CD4-positive, alpha-beta memory T cell (primary cell): ENCODE data around the gene UBE3C. TPM values are rescaled to one million over a fixed set of nuclear protein-coding genes. Genes with fewer than 3 reads are reported as not detected.
A peak's percentile ranks its signal among the peaks of the same experiment; 100 is the strongest.

ENCODE experiments used
- CTCF ChIA-PET: fragments of 350-600 bp; sonication (Branson Sonifier 250); formaldehyde crosslinking; loops from one replicate; lab custom pipeline; 2021; ENCODE audit warnings: inconsistent platforms; ENCODE audit not compliant: partially characterized antibody; lab: Charles Lee
- POLR2A ChIA-PET: fragments of 350-600 bp; sonication (Branson Sonifier 250); formaldehyde crosslinking; loops from one replicate; lab custom pipeline; 2021; ENCODE audit not compliant: partially characterized antibody; lab: Charles Lee
- DNase-seq, 5 donors: peaks; one replicate each; pipeline versions ENCODE4 v3.0.0 to v3.0.0-alpha.2; 2020 to 2022; ENCODE audit warnings: mixed read lengths in 1 of 5
- H3K27ac ChIP-seq: one replicate; pipeline ENCODE4 v1.7.0; 2013; ENCODE audit warnings: low read depth, low read length
- H3K27me3 ChIP-seq: 2 replicates; pipeline ENCODE4 v1.7.0; 2013; ENCODE audit warnings: mild to moderate bottlenecking, low read length, moderate library complexity; ENCODE audit not compliant: insufficient read depth
- H3K36me3 ChIP-seq: 2 replicates; pipeline ENCODE4 v1.7.0; 2013; ENCODE audit warnings: mild to moderate bottlenecking, low read length, moderate library complexity; ENCODE audit not compliant: insufficient read depth
- H3K4me1 ChIP-seq: 2 replicates; pipeline ENCODE4 v1.7.0; 2013; ENCODE audit warnings: mild to moderate bottlenecking, low read length, moderate library complexity; ENCODE audit not compliant: insufficient read depth
- H3K4me3 ChIP-seq, 2 donors: one replicate each; pipeline ENCODE4 v1.7.0; 2013; ENCODE audit warnings: low read length in 2 of 2, mild to moderate bottlenecking in 1 of 2
- H3K9me3 ChIP-seq, 2 donors: one replicate each; pipeline ENCODE4 v1.7.0; 2013; ENCODE audit warnings: low read length in 2 of 2, control low read depth in 1 of 2; ENCODE audit not compliant: control insufficient read depth in 1 of 2
- H3K27ac Mint-ChIP-seq, 7 donors: one replicate each; pipeline ENCODE4 v1.8.0; 2020 to 2021; ENCODE audit warnings: mixed read lengths in 7 of 7, mild to moderate bottlenecking in 6 of 7, inconsistent platforms in 3 of 7, moderate library complexity in 3 of 7
- H3K27me3 Mint-ChIP-seq, 2 donors: one replicate each; pipeline ENCODE4 v1.8.0; 2020 to 2021; ENCODE audit warnings: mixed read lengths in 2 of 2
- H3K36me3 Mint-ChIP-seq, 2 donors: one replicate each; pipeline ENCODE4 v1.8.0; 2020 to 2021; ENCODE audit warnings: mixed read lengths in 2 of 2, inconsistent platforms in 1 of 2, mild to moderate bottlenecking in 1 of 2
- H3K4me1 Mint-ChIP-seq, 4 donors: one replicate each; pipeline ENCODE4 v1.8.0; 2020 to 2021; ENCODE audit warnings: mixed read lengths in 4 of 4, mild to moderate bottlenecking in 1 of 4
- H3K4me3 Mint-ChIP-seq, 8 donors: one replicate each; pipeline ENCODE4 v1.8.0; 2020 to 2021; ENCODE audit warnings: mixed read lengths in 8 of 8, mild to moderate bottlenecking in 7 of 8, moderate library complexity in 6 of 8, inconsistent platforms in 3 of 8
- H3K9me3 Mint-ChIP-seq, 8 donors: one replicate each; pipeline ENCODE4 v1.8.0; 2020 to 2021; ENCODE audit warnings: mixed read lengths in 8 of 8, mild to moderate bottlenecking in 5 of 8, inconsistent platforms in 3 of 8, moderate library complexity in 1 of 8
- intact Hi-C: fragments of 100-400 bp; cut with micrococcal nuclease; formaldehyde crosslinking; loops from one replicate; pipeline ENCODE4 v1.15.1; 2023
- polyA plus RNA-seq, 2 donors: library from polyadenylated mRNA; unstranded; fragments of 300-500 nt; fragmentation: Illumina TruSeq; gene quantifications; one replicate each; pipeline ENCODE4 v1.2.3, GENCODE V29; 2021
- total RNA-seq, 2 experiments: library from RNA; stranded (reverse); gene quantifications; one replicate each; pipeline ENCODE4 v1.2.3, GENCODE V29; 2021

UBE3C gene
- total and polyA plus RNA-seq, 4 experiments from 2014 or later = 32.6 to 59.7 (median 46.8) TPM

GRCh38 chr7:157278791-157279724 lies 140.3 kb downstream of the UBE3C start:
- H3K27ac Mint-ChIP-seq = no peak overlapping the region
- H3K27ac ChIP-seq = no peak overlapping the region
- CTCF ChIA-PET = no interaction called here

GRCh38 chr7:157279741-157280215 lies 141.1 kb downstream of the UBE3C start:
- no peaks in the 10 kb centered on the region for H3K36me3 Mint-ChIP-seq
- Histone ChIP-seq H3K9me3 (no peaks in the 10 kb centered on the region), H3K4me1 (peaks cover 21% of the 10 kb centered on the region), H3K36me3 (no peaks in the 10 kb centered on the region), H3K27me3 (peaks cover 9% of the 10 kb centered on the region), H3K27ac (no peak overlapping the region), H3K4me3 (no peak overlapping the region)
- DNase-seq = no peak
- H3K9me3 Mint-ChIP-seq = peaks cover 0 to 6% (median 0%) of the 10 kb centered on the region in 8 donors
- CTCF ChIA-PET = interaction anchor here (1.0 kb wide), 1 partner anchor 30 kb away, joined by 3 read pairs; no protein-coding TSS in a partner anchor
- peaks cover 9 to 18% (median 14%) of the 10 kb centered on the region in 4 donors for H3K4me1 Mint-ChIP-seq
- intact Hi-C loops = no loop called here
- no peak overlapping the region for H3K27ac Mint-ChIP-seq
- H3K27me3 Mint-ChIP-seq = peaks cover 7 to 12% of the 10 kb centered on the region in 2 donors
- POLR2A ChIA-PET = no interaction called here
- peak overlapping the region in 1 of 8 donors; percentile 31 for H3K4me3 Mint-ChIP-seq

More at GRCh38 chr7:157278791-157279724, 140.3 kb downstream of the UBE3C start:
- intact Hi-C loops = no loop called here
- Histone ChIP-seq H3K9me3 (no peaks in the 10 kb centered on the region), H3K27me3 (peaks cover 9% of the 10 kb centered on the region), H3K36me3 (no peaks in the 10 kb centered on the region), H3K4me1 (peaks cover 22% of the 10 kb centered on the region), H3K4me3 (no peak overlapping the region)
- no peak for DNase-seq
- H3K27me3 Mint-ChIP-seq = peaks cover 7 to 12% of the 10 kb centered on the region in 2 donors
- POLR2A ChIA-PET = no interaction called here
- H3K9me3 Mint-ChIP-seq = peaks cover 0 to 6% (median 0%) of the 10 kb centered on the region in 8 donors
- no peaks in the 10 kb centered on the region for H3K36me3 Mint-ChIP-seq
- H3K4me1 Mint-ChIP-seq = peaks cover 9 to 18% (median 14%) of the 10 kb centered on the region in 4 donors
- H3K4me3 Mint-ChIP-seq = peak overlapping the region in 1 of 8 donors; percentile 45

- ChIA-PET POLR2A (no interaction called here), CTCF (interaction anchor here (1.0 kb wide), 1 partner anchor 30 kb away, joined by 3 read pairs; no protein-coding TSS in a partner anchor)
- Histone ChIP-seq H3K27me3 (peaks cover 9% of the 10 kb centered on the region), H3K4me1 (peaks cover 21% of the 10 kb centered on the region), H3K9me3 (no peaks in the 10 kb centered on the region), H3K4me3 (no peak overlapping the region), H3K36me3 (no peaks in the 10 kb centered on the region), H3K27ac (no peak overlapping the region)
- Mint-ChIP-seq H3K9me3 (peaks cover 0 to 5% (median 0%) of the 10 kb centered on the region in 8 donors), H3K4me3 (no peak overlapping the region), H3K27me3 (peaks cover 5 to 12% of the 10 kb centered on the region in 2 donors), H3K36me3 (no peaks in the 10 kb centered on the region), H3K4me1 (peaks cover 9 to 18% (median 14%) of the 10 kb centered on the region in 4 donors), H3K27ac (no peak overlapping the region)
- DNase-seq = no peak
- intact Hi-C loops = no loop called here
Measured at GRCh38 chr7:157280216-157280841, 141.6 kb downstream of the UBE3C start.

GRCh38 chr7:157281221-157281998 lies 142.7 kb downstream of the UBE3C start:
- H3K36me3 ChIP-seq = no peaks in the 10 kb centered on the region
- H3K4me1 ChIP-seq = peaks cover 20% of the 10 kb centered on the region
- intact Hi-C loops = no loop called here
- H3K27ac Mint-ChIP-seq = no peak overlapping the region
- H3K27me3 Mint-ChIP-seq = peaks cover 5 to 12% of the 10 kb centered on the region in 2 donors
- peaks cover 0 to 5% (median 0%) of the 10 kb centered on the region in 8 donors for H3K9me3 Mint-ChIP-seq
- no peak overlapping the region for H3K4me3 Mint-ChIP-seq
- no peaks in the 10 kb centered on the region for H3K36me3 Mint-ChIP-seq
- no peak overlapping the region for H3K27ac ChIP-seq
- H3K4me1 Mint-ChIP-seq = peaks cover 8 to 16% (median 12%) of the 10 kb centered on the region in 4 donors
- POLR2A ChIA-PET = no interaction called here
- H3K4me3 ChIP-seq = no peak overlapping the region
- peaks cover 9% of the 10 kb centered on the region for H3K27me3 ChIP-seq
- H3K9me3 ChIP-seq = no peaks in the 10 kb centered on the region
- CTCF ChIA-PET = interaction anchor here (0.7 kb wide), 1 partner anchor 8 kb away, joined by 3 read pairs; no protein-coding TSS in a partner anchor
- no peak for DNase-seq

GRCh38 chr7:157282141-157282801 lies 143.5 kb downstream of the UBE3C start:
- peaks cover 2 to 12% of the 10 kb centered on the region in 2 donors for H3K27me3 Mint-ChIP-seq
- ChIA-PET CTCF (no interaction called here), POLR2A (no interaction called here)
- no peak overlapping the region for H3K4me3 ChIP-seq
- H3K27me3 ChIP-seq = peaks cover 9% of the 10 kb centered on the region
- intact Hi-C loops = no loop called here
- H3K27ac ChIP-seq = no peak overlapping the region
- peaks cover 0 to 4% (median 0%) of the 10 kb centered on the region in 8 donors for H3K9me3 Mint-ChIP-seq
- H3K9me3 ChIP-seq = no peaks in the 10 kb centered on the region
- peaks cover 11% of the 10 kb centered on the region for H3K4me1 ChIP-seq
- DNase-seq = no peak
- H3K36me3 ChIP-seq = no peaks in the 10 kb centered on the region
- peaks cover 3 to 7% (median 5%) of the 10 kb centered on the region in 4 donors for H3K4me1 Mint-ChIP-seq
- H3K36me3 Mint-ChIP-seq = no peaks in the 10 kb centered on the region
- H3K4me3 Mint-ChIP-seq = no peak overlapping the region
- H3K27ac Mint-ChIP-seq = no peak overlapping the region

- Histone ChIP-seq H3K27me3 (peaks cover 9% of the 10 kb centered on the region), H3K4me1 (peaks cover 4% of the 10 kb centered on the region), H3K36me3 (no peaks in the 10 kb centered on the region), H3K4me3 (no peak overlapping the region), H3K27ac (no peak overlapping the region), H3K9me3 (no peaks in the 10 kb centered on the region)
- intact Hi-C loops = no loop called here
- no peaks in the 10 kb centered on the region for H3K36me3 Mint-ChIP-seq
- peak overlapping the region in 1 of 7 donors; percentile 36 for H3K27ac Mint-ChIP-seq
- ChIA-PET CTCF (interaction anchor here (1.6 kb wide), 1 partner anchor 11 kb away, joined by 7 read pairs; no protein-coding TSS in a partner anchor), POLR2A (no interaction called here)
- peak overlapping the region in 1 of 8 donors; percentile 18 for H3K4me3 Mint-ChIP-seq
- H3K9me3 Mint-ChIP-seq = peaks cover 0 to 3% (median 0%) of the 10 kb centered on the region in 8 donors
- H3K27me3 Mint-ChIP-seq = peaks cover 0 to 11% of the 10 kb centered on the region in 2 donors
- no peaks in the 10 kb centered on the region for H3K4me1 Mint-ChIP-seq
- DNase-seq = no peak
Measured at GRCh38 chr7:157284229-157285014, 145.7 kb downstream of the UBE3C start.
